SK-N-SH (cell line): ENCODE data around the gene CATSPER4.

Source experiments
- CTCF ChIP-seq: fragments of 200-600 bp; sonication (generic); IDR thresholded peaks from 2 replicates; pipeline ENCODE4 v1.6.1; 2017; ENCODE audit warnings: antibody characterized with exemption, mild to moderate bottlenecking, moderate library complexity
- EP300 ChIP-seq, 2 experiments: IDR thresholded peaks; 2 replicates each; pipeline versions ENCODE4 v1.4.0 to v1.6.1; 2012; ENCODE audit warnings: borderline replicate concordance in 1 of 2, low read depth in 1 of 2, low read length in 1 of 2
- EZH2phosphoT487 ChIP-seq: fragments of 200-600 bp; sonication (generic); IDR thresholded peaks from 2 replicates; pipeline ENCODE4 v1.6.1; 2017; ENCODE audit warnings: low read depth, mixed run types, mild to moderate bottlenecking, antibody characterized with exemption, moderate library complexity, borderline replicate concordance
- GABPA ChIP-seq: IDR thresholded peaks from 2 replicates; pipeline ENCODE4 v1.4.0; 2012; ENCODE audit warnings: low read depth, mild to moderate bottlenecking
- MXI1 ChIP-seq: IDR thresholded peaks from 2 replicates; pipeline ENCODE4 v1.6.1; 2012; ENCODE audit warnings: mild to moderate bottlenecking, low read depth, low read length, improper control_type of control experiment
- POLR2AphosphoS5 ChIP-seq: IDR thresholded peaks from 2 replicates; pipeline ENCODE4 v1.6.1; 2012; ENCODE audit warnings: low read depth, low read length
- RAD21 ChIP-seq: IDR thresholded peaks from 2 replicates; pipeline ENCODE4 v1.6.1; 2012; ENCODE audit warnings: mild to moderate bottlenecking, low read length
- RCOR1 ChIP-seq: fragments of 150-350 bp; IDR thresholded peaks from 2 replicates; pipeline ENCODE4 v1.6.1; 2017; ENCODE audit warnings: antibody characterized with exemption, low read length
- SMC3 ChIP-seq: IDR thresholded peaks from 2 replicates; pipeline ENCODE4 v1.6.1; 2012; ENCODE audit warnings: low read depth, low read length, improper control_type of control experiment
- TAF1 ChIP-seq: IDR thresholded peaks from 2 replicates; pipeline ENCODE4 v1.6.1; 2012; ENCODE audit warnings: low read depth, mild to moderate bottlenecking, low read length, moderate library complexity, borderline replicate concordance
- TCF12 ChIP-seq: IDR thresholded peaks from 2 replicates; pipeline ENCODE4 v1.4.0; 2012
- USF2 ChIP-seq: fragments of 150-350 bp; IDR thresholded peaks from 2 replicates; pipeline ENCODE4 v1.6.1; 2017; ENCODE audit warnings: antibody characterized with exemption, low read length, low read depth, borderline replicate concordance
- YY1 ChIP-seq: IDR thresholded peaks from 2 replicates; pipeline ENCODE4 v1.4.0; 2012; ENCODE audit warnings: low read depth, mild to moderate bottlenecking
- ZBTB33 ChIP-seq: IDR thresholded peaks from 2 replicates; pipeline ENCODE4 v1.4.0; 2012; ENCODE audit warnings: low read depth, borderline replicate concordance

- no peak for TF ChIP-seq MXI1
- TF ChIP-seq CTCF: no peak
- no peak for TF ChIP-seq EP300 (IDR thresholded peaks at IDR 0.05; ENCODE audit: borderline replicate concordance in 1 of 2, low read depth in 1 of 2, low read length in 1 of 2)
- no peak for TF ChIP-seq RCOR1
- TF ChIP-seq POLR2AphosphoS5: no peak
- no peak for TF ChIP-seq YY1
- no peak for TF ChIP-seq USF2
- no peak for TF ChIP-seq SMC3
- no peak for TF ChIP-seq GABPA
- TF ChIP-seq TCF12: no peak
- TF ChIP-seq TAF1: no peak
- no peak for TF ChIP-seq ZBTB33
- no peak for TF ChIP-seq RAD21
- no peak for TF ChIP-seq EZH2phosphoT487
These were observed 20.0 kb upstream of the CATSPER4 start for GRCh38 chr1:26170472-26170821.
